Thymus (tissue), 11 donors: ENCODE results near the gene SRRM3. TPM values are rescaled to one million over a fixed set of nuclear protein-coding genes. Genes with fewer than 3 reads are reported as not detected.

Experiments used
- DNase-seq, 9 donors: peaks; one replicate each; pipeline ENCODE4 v3.0.0-alpha.2; 2013; ENCODE audit warnings: low spot score in 9 of 9, low read depth in 6 of 9, missing footprints in 1 of 9
- H3K27ac ChIP-seq, 2 donors: one replicate each; pipeline ENCODE4 v1.5.1; 2013; ENCODE audit warnings: control low read depth in 1 of 2, low read depth in 1 of 2, low read length in 1 of 2, mild to moderate bottlenecking in 1 of 2, moderate library complexity in 1 of 2
- H3K27me3 ChIP-seq, 2 donors: one replicate each; pipeline ENCODE4 v1.5.1; 2013; ENCODE audit warnings: low read length in 1 of 2; ENCODE audit not compliant: control insufficient read depth in 2 of 2, insufficient read depth in 1 of 2
- H3K36me3 ChIP-seq, 2 donors: one replicate each; pipeline ENCODE4 v1.5.1; 2013; ENCODE audit warnings: low read length in 1 of 2, mild to moderate bottlenecking in 1 of 2, moderate library complexity in 1 of 2; ENCODE audit not compliant: control insufficient read depth in 2 of 2, insufficient read depth in 2 of 2
- H3K4me1 ChIP-seq, 2 donors: one replicate each; pipeline ENCODE4 v1.5.1; 2013; ENCODE audit warnings: low read length in 2 of 2; ENCODE audit not compliant: control insufficient read depth in 2 of 2, insufficient read depth in 2 of 2
- H3K4me3 ChIP-seq, 2 donors: one replicate each; pipeline ENCODE4 v1.5.1; 2013; ENCODE audit warnings: low read length in 2 of 2, control low read depth in 1 of 2, mild to moderate bottlenecking in 1 of 2
- H3K9me3 ChIP-seq, 2 donors: one replicate each; pipeline ENCODE4 v1.5.1; 2013; ENCODE audit warnings: low read length in 1 of 2, mild to moderate bottlenecking in 1 of 2; ENCODE audit not compliant: control insufficient read depth in 2 of 2, insufficient read depth in 1 of 2
- WGBS: extraction: QIAGEN DNeasy Blood & Tissue Kit; methylation state at CpG from one replicate; pipeline ENCODE4 v1.1.7; 2013; 5-methylcytosine and 5-hydroxymethylcytosine counted together
- polyA plus RNA-seq: library from polyadenylated mRNA; stranded (reverse); fragments of 200-250 nt; gene quantifications from one replicate; pipeline ENCODE4 v1.2.3, GENCODE V29; 2013
- total RNA-seq: library from RNA; stranded (reverse); fragments of 120-200 nt; gene quantifications from one replicate; pipeline ENCODE4 v1.2.4, GENCODE V29; 2013
- donor health status: healthy.

The SRRM3 gene
- total and polyA plus RNA-seq, 2 donors = 0.05 to 1.4 TPM

GRCh38 chr7:76185187-76185896, 16.4 kb upstream of the SRRM3 start:
- DNase-seq = no peak
- peaks cover 0 to 3% of the 10 kb centered on the region in 2 donors for H3K4me1 ChIP-seq
- H3K4me3 ChIP-seq = no peak overlapping the region
- H3K9me3 ChIP-seq = no peaks in the 10 kb centered on the region
- H3K27me3 ChIP-seq = peaks cover 0 to 8% of the 10 kb centered on the region in 2 donors
- WGBS = 69% methylated on average over 21 of the region's 21 CpGs
- no peak overlapping the region for H3K27ac ChIP-seq
- no peaks in the 10 kb centered on the region for H3K36me3 ChIP-seq

DNA sequence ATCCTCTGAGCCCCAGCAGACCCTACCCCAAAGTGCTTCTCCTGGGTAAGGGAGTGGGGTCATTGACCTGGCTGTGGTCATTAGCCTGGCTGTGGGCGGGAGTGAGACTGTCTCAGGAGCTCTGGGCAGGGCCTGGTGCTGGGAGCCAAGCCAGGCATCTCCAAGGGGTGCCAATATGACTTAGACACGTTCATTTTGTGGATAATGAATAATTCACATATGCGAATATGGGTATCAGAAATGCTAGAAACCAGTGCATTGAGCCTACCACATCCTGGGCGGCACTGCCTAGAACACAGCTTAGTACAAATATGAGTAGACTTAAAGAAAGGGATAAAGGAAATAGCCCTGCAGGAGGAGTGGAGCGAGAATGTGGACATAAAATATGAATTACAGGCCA, 14.4 kb upstream of the SRRM3 start:
- H3K27ac ChIP-seq = no peak overlapping the region
- peaks cover 0 to 5% of the 10 kb centered on the region in 2 donors for H3K9me3 ChIP-seq
- peaks cover 0 to 3% of the 10 kb centered on the region in 2 donors for H3K4me1 ChIP-seq
- peaks cover 0 to 8% of the 10 kb centered on the region in 2 donors for H3K27me3 ChIP-seq
- H3K4me3 ChIP-seq = no peak overlapping the region
- no peaks in the 10 kb centered on the region for H3K36me3 ChIP-seq
- DNase-seq = no peak
- 88% methylated on average over 5 of the region's 5 CpGs for WGBS

GRCh38 chr7:76189276-76189675, 12.4 kb upstream of the SRRM3 start:
- WGBS = 95% methylated on average over 6 of the region's 6 CpGs
- peaks cover 0 to 5% of the 10 kb centered on the region in 2 donors for H3K9me3 ChIP-seq
- H3K27me3 ChIP-seq = peaks cover 0 to 8% of the 10 kb centered on the region in 2 donors
- no peaks in the 10 kb centered on the region for H3K36me3 ChIP-seq
- DNase-seq = no peak
- no peak overlapping the region for H3K4me3 ChIP-seq
- H3K27ac ChIP-seq = no peak overlapping the region
- H3K4me1 ChIP-seq = peaks cover 0 to 3% of the 10 kb centered on the region in 2 donors

- DNase-seq = peak in 2 of 9 donors; percentile 9 to 21
- no peaks in the 10 kb centered on the region for H3K36me3 ChIP-seq
- H3K4me1 ChIP-seq = no peaks in the 10 kb centered on the region
- H3K27ac ChIP-seq = no peak overlapping the region
- no peak overlapping the region for H3K4me3 ChIP-seq
- WGBS = 63% methylated on average over 3 of the region's 3 CpGs
- peaks cover 0 to 5% of the 10 kb centered on the region in 2 donors for H3K9me3 ChIP-seq
- H3K27me3 ChIP-seq = no peaks in the 10 kb centered on the region
Measured at GRCh38 chr7:76191783-76192240, 9.9 kb upstream of the SRRM3 start.

GRCh38 chr7:76193466-76193865, 8.2 kb upstream of the SRRM3 start:
- DNase-seq = no peak
- Histone ChIP-seq H3K27ac (no peak overlapping the region), H3K36me3 (no peaks in the 10 kb centered on the region), H3K4me1 (no peaks in the 10 kb centered on the region), H3K9me3 (peaks cover 0 to 5% of the 10 kb centered on the region in 2 donors), H3K27me3 (no peaks in the 10 kb centered on the region), H3K4me3 (no peak overlapping the region)
- 81% methylated on average over 4 of the region's 4 CpGs for WGBS

GRCh38 chr7:76193883-76194282, 7.8 kb upstream of the SRRM3 start:
- H3K4me3 ChIP-seq = no peak overlapping the region
- WGBS = 68% methylated on average over 5 of the region's 5 CpGs
- no peak overlapping the region for H3K27ac ChIP-seq
- no peaks in the 10 kb centered on the region for H3K4me1 ChIP-seq
- no peak for DNase-seq
- H3K9me3 ChIP-seq = peaks cover 0 to 5% of the 10 kb centered on the region in 2 donors
- H3K27me3 ChIP-seq = no peaks in the 10 kb centered on the region
- H3K36me3 ChIP-seq = no peaks in the 10 kb centered on the region

DNA sequence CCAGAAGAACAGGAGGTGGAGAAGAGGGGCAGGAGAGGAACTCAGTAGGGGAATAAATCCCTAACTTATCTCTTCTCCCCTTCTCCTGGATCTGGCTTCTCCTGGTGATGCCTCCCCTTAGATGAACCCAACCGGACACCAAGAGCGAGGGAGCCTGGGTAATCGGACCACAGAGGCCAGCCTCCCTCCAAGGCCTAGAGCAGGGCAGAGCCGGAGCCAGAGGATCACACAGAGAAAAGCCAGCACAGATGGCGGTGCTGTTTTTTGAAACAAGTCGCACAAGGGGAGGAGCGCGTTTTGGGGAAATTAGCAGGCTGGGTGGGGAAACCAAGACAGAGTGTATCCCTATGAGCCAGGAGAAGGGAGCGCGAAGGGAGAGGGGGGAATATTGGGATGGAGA, 4.9 kb upstream of the SRRM3 start:
- no peak overlapping the region for H3K4me3 ChIP-seq
- 97% methylated on average over 10 of the region's 10 CpGs for WGBS
- no peak overlapping the region for H3K27ac ChIP-seq
- H3K27me3 ChIP-seq = peaks cover 0 to 8% of the 10 kb centered on the region in 2 donors
- peaks cover 0 to 2% of the 10 kb centered on the region in 2 donors for H3K9me3 ChIP-seq
- no peaks in the 10 kb centered on the region for H3K4me1 ChIP-seq
- DNase-seq = no peak
- H3K36me3 ChIP-seq = no peaks in the 10 kb centered on the region

- Histone ChIP-seq H3K27me3 (peaks cover 0 to 17% of the 10 kb centered on the region in 2 donors), H3K4me1 (no peaks in the 10 kb centered on the region), H3K36me3 (no peaks in the 10 kb centered on the region), H3K9me3 (no peaks in the 10 kb centered on the region), H3K27ac (no peak overlapping the region), H3K4me3 (no peak overlapping the region)
- WGBS = 54% methylated on average over 4 of the region's 4 CpGs
- no peak for DNase-seq
Measured at GRCh38 chr7:76198202-76198601, 3.5 kb upstream of the SRRM3 start.

DNA sequence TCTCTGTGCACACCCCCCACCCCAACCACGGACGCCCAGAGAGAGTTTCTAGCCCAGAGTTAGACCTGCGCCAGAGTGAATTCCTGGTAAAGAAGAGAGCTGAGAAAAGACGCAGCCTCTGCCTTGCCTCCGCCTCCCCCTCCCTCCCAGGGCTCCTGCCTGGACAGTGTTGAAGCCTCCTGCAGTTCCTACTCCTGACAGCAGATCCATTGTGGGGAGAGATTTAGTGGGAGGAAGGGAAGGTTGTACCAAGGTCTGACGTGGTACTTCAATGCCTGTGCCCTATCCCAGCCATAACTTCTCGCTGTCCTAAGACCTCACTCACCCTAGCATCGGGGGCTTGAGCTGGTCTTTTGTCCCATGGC, 952 bp downstream of the SRRM3 start:
- no peak overlapping the region for H3K4me3 ChIP-seq
- H3K9me3 ChIP-seq = no peaks in the 10 kb centered on the region
- no peak for DNase-seq
- peaks cover 0 to 21% of the 10 kb centered on the region in 2 donors for H3K27me3 ChIP-seq
- no peaks in the 10 kb centered on the region for H3K4me1 ChIP-seq
- H3K27ac ChIP-seq = no peak overlapping the region
- WGBS = 53% methylated on average over 8 of the region's 8 CpGs
- no peaks in the 10 kb centered on the region for H3K36me3 ChIP-seq
